Measurements from ENCODE around the gene SRPRB. TPM values are rescaled to one million over a fixed set of nuclear protein-coding genes. Genes with fewer than 3 reads are reported as not detected.

SRPRB gene
- polyA plus RNA-seq, 4 donors, result 7.6 to 55.3 (median 31.7) TPM

- FAIRE-seq, result no peak
- 77 to 81% (median 79%) methylated on average over 4 of the region's 4 CpGs for WGBS, 3 donors
- no peaks in the 10 kb centered on the region for H3K9me3 ChIP-seq (ENCODE audit: control insufficient read depth in 2 of 2, insufficient read depth in 1 of 2, low read depth in 1 of 2, low read length in 1 of 2)
- H3K27me3 ChIP-seq (ENCODE audit: control insufficient read depth in 3 of 3, insufficient read depth in 3 of 3, low read length in 3 of 3), result peaks cover 0 to 3% (median 0%) of the 10 kb centered on the region in 3 donors
- H3K27ac ChIP-seq (ENCODE audit: low read depth in 1 of 3, low read length in 2 of 3), result no peak overlapping the region
- H3K4me3 ChIP-seq (ENCODE audit: low read depth in 1 of 3, low read length in 3 of 3), result no peak overlapping the region
- H3K4me1 ChIP-seq (ENCODE audit: control insufficient read depth in 3 of 3, insufficient read depth in 2 of 3, low read depth in 1 of 3, low read length in 2 of 3), result no peaks in the 10 kb centered on the region
- peaks cover 0 to 19% (median 0%) of the 10 kb centered on the region in 3 donors for H3K36me3 ChIP-seq (ENCODE audit: control insufficient read depth in 3 of 3, insufficient read depth in 2 of 3, low read depth in 1 of 3, low read length in 3 of 3)
- no peak for DNase-seq
Observed at GRCh38 chr3:133827684-133828083, 22.1 kb downstream of the SRPRB start.

- H3K27ac ChIP-seq (ENCODE audit: low read depth in 1 of 3, low read length in 2 of 3), result no peak overlapping the region
- no peak overlapping the region for H3K4me3 ChIP-seq (ENCODE audit: low read depth in 1 of 3, low read length in 3 of 3)
- DNase-seq, result no peak
- no peaks in the 10 kb centered on the region for H3K9me3 ChIP-seq (ENCODE audit: control insufficient read depth in 2 of 2, insufficient read depth in 1 of 2, low read depth in 1 of 2, low read length in 1 of 2)
- 64 to 80% (median 72%) methylated on average over 12 of the region's 12 CpGs for WGBS, 3 donors
- H3K4me1 ChIP-seq (ENCODE audit: control insufficient read depth in 3 of 3, insufficient read depth in 2 of 3, low read depth in 1 of 3, low read length in 2 of 3), result no peaks in the 10 kb centered on the region
- H3K36me3 ChIP-seq (ENCODE audit: control insufficient read depth in 3 of 3, insufficient read depth in 2 of 3, low read depth in 1 of 3, low read length in 3 of 3), result peaks cover 0 to 11% (median 0%) of the 10 kb centered on the region in 3 donors
- peaks cover 0 to 3% (median 0%) of the 10 kb centered on the region in 3 donors for H3K27me3 ChIP-seq (ENCODE audit: control insufficient read depth in 3 of 3, insufficient read depth in 3 of 3, low read length in 3 of 3)
- FAIRE-seq, result no peak
Observed at GRCh38 chr3:133828576-133829309, 23.1 kb downstream of the SRPRB start.

GRCh38 chr3:133829310-133829707 is 23.7 kb downstream of the SRPRB start:
- DNase-seq (no peak), FAIRE-seq (no peak)
- no peak overlapping the region for H3K27ac ChIP-seq (ENCODE audit: low read depth in 1 of 3, low read length in 2 of 3)
- no peak overlapping the region for H3K4me3 ChIP-seq (ENCODE audit: low read depth in 1 of 3, low read length in 3 of 3)
- H3K4me1 ChIP-seq (ENCODE audit: control insufficient read depth in 3 of 3, insufficient read depth in 2 of 3, low read depth in 1 of 3, low read length in 2 of 3), result no peaks in the 10 kb centered on the region
- peaks cover 0 to 7% (median 0%) of the 10 kb centered on the region in 3 donors for H3K36me3 ChIP-seq (ENCODE audit: control insufficient read depth in 3 of 3, insufficient read depth in 2 of 3, low read depth in 1 of 3, low read length in 3 of 3)
- peaks cover 0 to 3% (median 0%) of the 10 kb centered on the region in 3 donors for H3K27me3 ChIP-seq (ENCODE audit: control insufficient read depth in 3 of 3, insufficient read depth in 3 of 3, low read length in 3 of 3)
- H3K9me3 ChIP-seq (ENCODE audit: control insufficient read depth in 2 of 2, insufficient read depth in 1 of 2, low read depth in 1 of 2, low read length in 1 of 2), result no peaks in the 10 kb centered on the region
- 78 to 85% (median 81%) methylated on average over 3 of the region's 3 CpGs for WGBS, 3 donors

- Histone ChIP-seq H3K27ac (ENCODE audit: low read depth in 1 of 3, low read length in 2 of 3) (no peak overlapping the region), H3K4me1 (ENCODE audit: control insufficient read depth in 3 of 3, insufficient read depth in 2 of 3, low read depth in 1 of 3, low read length in 2 of 3) (no peaks in the 10 kb centered on the region), H3K9me3 (ENCODE audit: control insufficient read depth in 2 of 2, insufficient read depth in 1 of 2, low read depth in 1 of 2, low read length in 1 of 2) (no peaks in the 10 kb centered on the region), H3K4me3 (ENCODE audit: low read depth in 1 of 3, low read length in 3 of 3) (no peak overlapping the region), H3K27me3 (ENCODE audit: control insufficient read depth in 3 of 3, insufficient read depth in 3 of 3, low read length in 3 of 3) (peaks cover 0 to 3% (median 0%) of the 10 kb centered on the region in 3 donors), H3K36me3 (ENCODE audit: control insufficient read depth in 3 of 3, insufficient read depth in 2 of 3, low read depth in 1 of 3, low read length in 3 of 3) (peaks cover 0 to 4% (median 0%) of the 10 kb centered on the region in 3 donors)
- no peak for FAIRE-seq
- DNase-seq, result no peak
- WGBS, 3 donors, result 87 to 95% (median 88%) methylated on average over 3 of the region's 3 CpGs
Observed at GRCh38 chr3:133830071-133830470, 24.5 kb downstream of the SRPRB start.

GRCh38 chr3:133831966-133832801 is 26.6 kb downstream of the SRPRB start:
- FAIRE-seq (no peak), DNase-seq (no peak)
- 71 to 80% (median 78%) methylated on average over 13 of the region's 13 CpGs for WGBS, 3 donors
- H3K27ac ChIP-seq (ENCODE audit: low read depth in 1 of 3, low read length in 2 of 3), result no peak overlapping the region
- no peak overlapping the region for H3K4me3 ChIP-seq (ENCODE audit: low read depth in 1 of 3, low read length in 3 of 3)
- H3K9me3 ChIP-seq (ENCODE audit: control insufficient read depth in 2 of 2, insufficient read depth in 1 of 2, low read depth in 1 of 2, low read length in 1 of 2), result no peaks in the 10 kb centered on the region
- H3K27me3 ChIP-seq (ENCODE audit: control insufficient read depth in 3 of 3, insufficient read depth in 3 of 3, low read length in 3 of 3), result peaks cover 0 to 3% (median 0%) of the 10 kb centered on the region in 3 donors
- H3K4me1 ChIP-seq (ENCODE audit: control insufficient read depth in 3 of 3, insufficient read depth in 2 of 3, low read depth in 1 of 3, low read length in 2 of 3), result no peaks in the 10 kb centered on the region
- H3K36me3 ChIP-seq (ENCODE audit: control insufficient read depth in 3 of 3, insufficient read depth in 2 of 3, low read depth in 1 of 3, low read length in 3 of 3), result peaks cover 0 to 2% (median 0%) of the 10 kb centered on the region in 3 donors

GRCh38 chr3:133832802-133833144 is 27.2 kb downstream of the SRPRB start:
- no peak overlapping the region for H3K4me3 ChIP-seq (ENCODE audit: low read depth in 1 of 3, low read length in 3 of 3)
- H3K27ac ChIP-seq (ENCODE audit: low read depth in 1 of 3, low read length in 2 of 3), result no peak overlapping the region
- DNase-seq (no peak), FAIRE-seq (no peak)
- peaks cover 0 to 2% (median 0%) of the 10 kb centered on the region in 3 donors for H3K36me3 ChIP-seq (ENCODE audit: control insufficient read depth in 3 of 3, insufficient read depth in 2 of 3, low read depth in 1 of 3, low read length in 3 of 3)
- no peaks in the 10 kb centered on the region for H3K9me3 ChIP-seq (ENCODE audit: control insufficient read depth in 2 of 2, insufficient read depth in 1 of 2, low read depth in 1 of 2, low read length in 1 of 2)
- H3K4me1 ChIP-seq (ENCODE audit: control insufficient read depth in 3 of 3, insufficient read depth in 2 of 3, low read depth in 1 of 3, low read length in 2 of 3), result no peaks in the 10 kb centered on the region
- H3K27me3 ChIP-seq (ENCODE audit: control insufficient read depth in 3 of 3, insufficient read depth in 3 of 3, low read length in 3 of 3), result peaks cover 0 to 3% (median 0%) of the 10 kb centered on the region in 3 donors
- 88 to 92% (median 91%) methylated on average over 9 to 10 of the region's 10 CpGs for WGBS, 3 donors

GRCh38 chr3:133833267-133833666 is 27.7 kb downstream of the SRPRB start:
- DNase-seq (no peak), FAIRE-seq (no peak)
- 88 to 90% (median 88%) methylated on average over 4 to 5 of the region's 5 CpGs for WGBS, 3 donors
- Histone ChIP-seq H3K9me3 (ENCODE audit: control insufficient read depth in 2 of 2, insufficient read depth in 1 of 2, low read depth in 1 of 2, low read length in 1 of 2) (no peaks in the 10 kb centered on the region), H3K27ac (ENCODE audit: low read depth in 1 of 3, low read length in 2 of 3) (no peak overlapping the region), H3K4me1 (ENCODE audit: control insufficient read depth in 3 of 3, insufficient read depth in 2 of 3, low read depth in 1 of 3, low read length in 2 of 3) (no peaks in the 10 kb centered on the region), H3K27me3 (ENCODE audit: control insufficient read depth in 3 of 3, insufficient read depth in 3 of 3, low read length in 3 of 3) (peaks cover 0 to 3% (median 0%) of the 10 kb centered on the region in 3 donors), H3K4me3 (ENCODE audit: low read depth in 1 of 3, low read length in 3 of 3) (no peak overlapping the region), H3K36me3 (ENCODE audit: control insufficient read depth in 3 of 3, insufficient read depth in 2 of 3, low read depth in 1 of 3, low read length in 3 of 3) (no peaks in the 10 kb centered on the region)

GRCh38 chr3:133833880-133834620 is 28.4 kb downstream of the SRPRB start:
- H3K36me3 ChIP-seq (ENCODE audit: control insufficient read depth in 3 of 3, insufficient read depth in 2 of 3, low read depth in 1 of 3, low read length in 3 of 3), result no peaks in the 10 kb centered on the region
- H3K4me3 ChIP-seq (ENCODE audit: low read depth in 1 of 3, low read length in 3 of 3), result no peak overlapping the region
- H3K9me3 ChIP-seq (ENCODE audit: control insufficient read depth in 2 of 2, insufficient read depth in 1 of 2, low read depth in 1 of 2, low read length in 1 of 2), result no peaks in the 10 kb centered on the region
- peaks cover 0 to 2% (median 0%) of the 10 kb centered on the region in 3 donors for H3K27me3 ChIP-seq (ENCODE audit: control insufficient read depth in 3 of 3, insufficient read depth in 3 of 3, low read length in 3 of 3)
- H3K4me1 ChIP-seq (ENCODE audit: control insufficient read depth in 3 of 3, insufficient read depth in 2 of 3, low read depth in 1 of 3, low read length in 2 of 3), result no peaks in the 10 kb centered on the region
- no peak for DNase-seq
- no peak for FAIRE-seq
- WGBS, 3 donors, result 74 to 84% (median 80%) methylated on average over 13 of the region's 13 CpGs
- H3K27ac ChIP-seq (ENCODE audit: low read depth in 1 of 3, low read length in 2 of 3), result no peak overlapping the region

Data from small intestine (tissue), 7 donors.